GM18861 (cell line): ENCODE results near the gene TADA1.
A peak's percentile ranks its signal among the peaks of the same experiment; 100 is the strongest.
"Not testable (repeated sequence)": the region's sequence is repeated elsewhere in the genome, so short reads cannot be mapped to it uniquely, and the experiment has no call there.

ENCODE experiments used
- ATAC-seq: cut with Tn5 transposase; IDR thresholded peaks from one replicate; pipeline ENCODE4 v1.9.1; 2021; ENCODE audit not compliant: unreplicated experiment

TADA1 gene

GRCh38 chr1:166848193-166848592 lies 27.9 kb downstream of the TADA1 start:
- no peak for ATAC-seq

DNA sequence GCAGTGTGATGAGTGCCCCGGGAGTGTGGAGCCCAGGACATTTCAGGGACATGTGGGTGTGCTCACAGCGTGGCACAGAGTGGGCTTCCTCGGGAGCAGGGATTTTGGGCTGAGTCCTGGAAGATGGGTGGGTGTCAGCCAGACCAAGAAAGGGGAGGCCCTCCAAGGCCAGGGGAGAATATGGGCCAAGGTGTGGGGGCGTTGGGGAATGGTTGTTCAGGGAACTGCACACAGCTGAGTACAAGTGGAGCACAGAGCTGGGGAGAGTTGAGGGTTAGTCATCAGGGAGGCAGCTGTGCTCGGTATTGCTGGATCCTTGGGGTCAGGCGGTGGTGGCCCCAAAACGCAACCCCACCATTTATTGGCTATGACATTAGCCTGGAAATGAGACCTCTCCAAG lies 31.3 kb downstream of the TADA1 start:
- no peak for ATAC-seq

GRCh38 chr1:166843769-166844596 lies 32.1 kb downstream of the TADA1 start:
- ATAC-seq: no peak

- no peak for ATAC-seq
Observed at GRCh38 chr1:166843322-166843721, 32.7 kb downstream of the TADA1 start.

DNA sequence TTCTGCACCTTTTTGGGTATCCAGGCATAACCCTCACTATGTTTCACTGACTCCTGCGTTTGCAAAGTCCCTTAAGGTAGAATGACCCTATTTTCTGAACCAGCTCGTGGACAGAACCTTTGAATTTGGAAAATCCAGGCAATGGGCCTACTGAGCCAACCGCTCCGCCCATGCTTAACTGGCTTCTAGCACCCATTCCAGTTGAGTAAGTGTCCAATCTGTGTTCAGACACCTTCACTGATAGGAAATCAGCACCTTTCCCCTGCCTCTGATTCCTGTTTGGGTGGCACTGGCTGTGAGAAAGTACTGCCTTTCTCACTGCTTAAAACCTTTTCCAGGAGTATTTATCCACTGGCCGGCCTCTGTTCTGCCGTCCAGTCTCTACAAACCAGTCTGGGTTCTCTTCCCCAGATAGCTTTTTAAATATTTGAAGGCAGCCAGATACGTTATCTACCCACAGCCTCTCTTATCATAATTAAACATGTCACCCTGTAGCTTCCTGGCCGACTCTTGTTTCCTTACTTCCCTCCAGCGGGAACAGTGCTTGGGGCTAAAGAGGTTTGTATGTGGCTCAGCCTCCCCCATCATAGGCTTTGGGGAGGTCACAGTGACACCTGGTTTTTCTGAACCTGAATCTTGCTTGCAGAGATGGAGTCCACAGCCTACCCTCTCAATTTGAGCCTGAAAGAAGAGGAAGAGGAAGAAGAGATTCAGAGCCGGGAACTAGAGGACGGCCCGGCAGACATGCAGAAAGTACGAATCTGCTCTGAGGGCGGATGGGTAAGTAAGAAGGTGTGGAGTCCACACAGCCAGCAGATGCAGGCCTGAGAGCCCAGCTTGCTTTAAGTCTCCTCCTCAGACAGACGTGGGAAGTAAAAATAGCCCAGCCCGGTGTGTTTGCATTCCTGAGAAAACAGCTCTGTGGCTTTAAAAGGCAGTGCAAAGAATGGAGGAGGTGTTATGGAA lies 35.5 kb downstream of the TADA1 start:
- no peak for ATAC-seq

DNA sequence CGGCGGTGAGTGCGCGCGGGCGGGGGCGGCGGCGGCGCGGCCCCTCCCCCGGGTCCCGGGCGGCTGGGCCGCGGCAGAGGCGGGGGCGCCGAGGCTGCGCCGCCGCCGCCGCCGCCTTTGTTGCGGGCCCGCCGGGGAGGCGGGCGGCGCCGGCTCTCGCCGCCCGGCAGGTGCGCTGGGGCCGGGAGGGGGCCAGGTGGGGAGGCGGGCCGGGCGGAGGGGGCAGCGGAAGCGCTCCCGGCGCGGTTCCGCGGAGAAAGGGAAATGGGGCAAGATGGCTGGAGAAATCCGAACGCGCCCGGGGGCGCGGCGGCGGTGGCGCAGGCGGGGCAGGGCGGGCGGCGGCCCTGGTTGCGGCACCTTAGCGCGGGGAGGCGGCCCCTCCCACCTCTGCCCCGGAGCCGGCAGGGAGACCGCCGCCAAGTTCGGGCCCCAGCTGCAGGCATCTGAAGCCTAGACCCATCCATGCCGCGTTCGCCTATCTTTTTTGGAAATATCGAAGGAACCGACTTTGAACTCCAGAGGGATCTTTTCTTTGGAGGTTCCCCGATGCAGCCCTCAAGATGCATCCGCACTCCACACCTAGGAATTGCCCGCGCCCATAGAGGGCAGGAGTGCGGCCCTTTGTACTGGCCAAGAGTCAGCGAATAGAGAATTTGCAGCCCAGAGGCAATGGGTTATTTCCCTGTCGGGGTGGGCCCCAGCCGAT lies 36.3 kb downstream of the TADA1 start:
- ATAC-seq: peak; percentile 18

DNA sequence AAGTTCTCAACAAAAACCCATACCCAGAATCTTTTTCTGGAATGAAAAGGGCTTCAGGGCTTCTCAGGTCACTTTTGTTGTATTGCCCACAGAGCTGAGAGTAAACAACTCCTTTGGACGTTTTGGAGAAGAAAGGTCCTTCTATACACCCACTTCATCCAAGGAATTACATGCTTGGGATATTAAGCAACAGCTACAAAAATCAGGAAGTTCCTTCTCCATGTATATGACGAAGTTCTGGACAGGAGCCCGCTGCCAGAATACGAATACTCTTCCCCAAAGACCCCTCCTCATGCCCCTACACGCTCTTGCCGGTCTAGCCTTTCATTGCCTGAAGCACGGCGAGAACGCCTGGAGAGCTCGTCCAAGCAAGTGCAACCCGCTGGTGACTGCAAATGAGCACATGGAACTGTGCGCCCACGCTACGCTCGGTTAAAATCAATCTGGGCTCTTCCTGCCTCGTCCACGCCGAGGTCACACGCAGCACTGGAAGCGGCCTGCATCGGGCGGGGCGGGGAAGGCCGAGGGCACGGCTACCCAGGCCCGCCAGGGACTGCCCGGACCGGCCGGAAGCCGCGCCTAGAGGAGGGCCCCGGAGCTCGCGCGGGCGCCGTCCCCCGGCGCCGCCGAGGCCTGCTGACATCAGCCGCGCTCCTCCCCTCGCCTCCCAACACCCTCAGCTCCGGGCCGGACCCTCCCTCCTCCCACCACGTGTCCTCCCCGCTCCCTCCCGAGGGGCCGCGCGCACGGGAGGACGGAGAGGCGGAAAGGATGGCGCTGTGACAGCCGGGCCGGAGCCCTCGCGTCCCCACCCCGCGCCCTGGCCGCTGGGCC lies 37.1 kb downstream of the TADA1 start, which contains the start of gene POGK:
Gene POGK (plus strand): TSS at position 710 of the 834 bp plus-strand sequence. CDS start 1,482 bp downstream, outside the sequence.
- peak; percentile 94 for ATAC-seq

- ATAC-seq: no peak
Observed at GRCh38 chr1:166836733-166837132, 39.3 kb downstream of the TADA1 start.

DNA sequence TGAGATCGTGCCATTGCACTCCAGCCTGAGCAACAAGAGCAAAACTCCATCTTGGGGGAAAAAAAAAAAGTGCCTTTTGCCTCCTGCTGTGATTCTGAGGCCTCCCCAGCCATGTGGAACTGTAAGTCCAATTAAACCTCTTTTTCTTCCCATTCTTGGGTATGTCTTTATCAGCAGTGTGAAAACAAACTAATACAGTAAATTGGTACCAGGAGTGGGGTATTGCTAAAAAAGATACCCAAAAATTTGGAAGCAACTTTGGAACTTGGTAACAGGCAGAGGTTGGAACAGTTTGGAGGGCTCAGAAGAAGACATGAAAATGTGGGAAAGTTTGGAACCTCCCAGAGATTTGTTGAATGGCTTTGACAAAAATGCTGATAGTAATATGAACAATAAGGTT lies 46.3 kb downstream of the TADA1 start:
- ATAC-seq: not testable (repeated sequence)

- no peak for ATAC-seq
Observed at GRCh38 chr1:166827426-166827825, 48.6 kb downstream of the TADA1 start.

DNA sequence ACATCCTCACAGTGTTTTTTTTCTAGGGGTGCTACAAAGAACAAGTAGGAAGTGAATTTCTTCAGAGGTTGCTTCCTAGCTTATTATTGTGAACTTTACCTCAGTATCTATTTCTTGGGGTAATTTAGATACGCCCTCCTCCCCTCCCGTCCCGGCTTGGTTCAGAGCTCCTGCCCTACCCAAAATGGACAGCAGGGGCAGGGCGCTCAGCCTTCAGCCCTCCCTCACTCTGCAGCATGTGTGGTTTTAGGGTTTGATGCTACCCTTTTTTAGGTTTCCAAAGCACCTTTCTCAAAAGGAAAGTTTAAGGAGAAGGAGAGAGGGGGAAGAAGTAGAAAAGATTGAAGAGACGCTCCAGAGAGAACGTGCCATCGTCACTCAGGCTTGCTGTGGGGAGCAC lies 53.7 kb downstream of the TADA1 start:
- ATAC-seq: no peak

GRCh38 chr1:166819974-166820373 lies 56.1 kb downstream of the TADA1 start:
- ATAC-seq: no peak

DNA sequence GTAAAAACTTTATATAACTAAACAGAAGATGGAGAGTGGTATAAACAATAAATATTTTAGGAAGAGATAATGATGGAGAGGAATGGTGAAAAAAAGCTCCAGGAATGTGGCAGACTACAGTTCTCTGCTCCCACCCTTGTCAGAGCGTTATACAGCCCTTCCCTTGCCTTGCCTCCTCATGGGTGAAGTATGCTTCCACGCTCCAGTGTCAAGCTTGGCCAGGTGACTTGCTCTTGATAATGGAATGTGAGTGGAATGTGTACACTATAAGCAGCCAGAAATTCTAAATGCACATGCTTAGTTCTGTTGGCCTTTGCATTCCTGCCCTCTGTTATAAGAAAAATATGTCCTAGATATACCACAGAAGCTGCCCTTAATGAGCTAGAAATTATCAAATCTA lies 61.5 kb downstream of the TADA1 start:
- no peak for ATAC-seq

DNA sequence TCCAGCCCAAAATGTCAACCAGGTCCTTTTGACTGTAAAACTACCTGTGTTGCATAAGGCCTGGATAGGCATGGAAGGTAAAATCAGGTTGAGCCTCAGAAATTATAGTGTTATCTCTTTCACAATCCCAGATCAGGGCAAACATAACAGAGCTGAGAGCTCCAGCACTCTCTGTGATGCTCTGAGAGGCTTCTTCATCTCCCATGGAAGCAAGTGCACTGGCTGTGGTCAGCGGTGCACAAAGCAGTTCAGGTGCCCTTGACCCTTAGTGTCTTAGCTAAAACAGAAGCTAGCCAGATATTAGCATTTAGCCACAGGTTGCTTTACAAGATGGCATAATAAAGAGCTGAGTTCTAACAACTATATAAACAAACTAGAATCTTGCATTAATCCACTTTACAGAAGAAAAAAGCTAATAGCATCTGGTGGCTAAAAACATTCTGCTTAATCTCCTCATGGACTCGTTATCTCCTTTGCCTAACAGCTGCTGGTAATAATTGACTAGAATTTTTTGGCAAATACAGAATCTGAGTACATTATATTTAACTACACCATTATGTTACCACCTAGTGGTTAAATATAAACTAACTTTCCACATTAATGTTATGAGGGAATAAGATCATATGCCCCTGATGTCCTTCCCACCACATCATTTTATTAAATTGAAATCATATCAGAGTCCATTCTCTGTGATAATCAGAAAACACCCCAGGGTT lies 62.4 kb downstream of the TADA1 start:
- ATAC-seq: no peak

- no peak for ATAC-seq
Observed at GRCh38 chr1:166811691-166812090, 64.4 kb downstream of the TADA1 start.

DNA sequence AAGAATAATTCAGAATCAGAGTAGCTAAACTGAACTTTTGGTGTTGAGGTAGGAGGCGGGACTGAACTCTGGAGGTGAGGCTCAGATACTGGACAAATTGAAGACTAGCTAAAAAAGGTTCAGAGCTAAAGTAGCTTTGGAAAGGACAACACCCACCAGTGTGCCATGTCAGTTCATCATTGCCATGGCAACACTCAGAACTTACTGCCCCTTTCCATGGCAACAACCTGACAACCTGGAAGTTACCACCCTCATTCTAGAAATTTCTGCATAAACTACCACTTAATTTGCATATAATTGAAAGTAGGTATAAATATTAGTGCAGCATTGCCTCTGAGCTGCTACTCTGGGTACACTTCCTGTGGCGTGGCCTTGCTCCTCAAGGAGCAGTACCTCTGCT lies 67.1 kb downstream of the TADA1 start:
- no peak for ATAC-seq
